NB4 (cell line): Measurements from ENCODE around the gene NUDT21.

Experiments used
- DNase-seq: peaks from one replicate; pipeline ENCODE4 v3.0.0; 2010; ENCODE audit warnings: low read depth
- H3K4me3 ChIP-seq: one replicate; pipeline ENCODE4 v1.5.1; 2011; ENCODE audit warnings: mild to moderate bottlenecking, low read depth, low read length, moderate library complexity
- MYC ChIP-seq: IDR thresholded peaks from 2 replicates; pipeline ENCODE4 v1.6.1; 2011; ENCODE audit warnings: low read depth, low read length
- POLR2A ChIP-seq: IDR thresholded peaks from 2 replicates; pipeline ENCODE4 v1.6.1; 2011; ENCODE audit warnings: mild to moderate bottlenecking; ENCODE audit not compliant: insufficient read length; ENCODE audit errors: extremely low read depth
- TF ChIP-seq, protein P1 (sequence below): IDR thresholded peaks from one replicate; pipeline ENCODE4 v1.5.1; 2012; ENCODE audit warnings: low read depth, low read length
- TF ChIP-seq, protein P2 (sequence below): IDR thresholded peaks from 2 replicates; pipeline ENCODE4 v1.6.1; 2011; ENCODE audit warnings: low read depth, low read length

NUDT21 gene

DNA sequence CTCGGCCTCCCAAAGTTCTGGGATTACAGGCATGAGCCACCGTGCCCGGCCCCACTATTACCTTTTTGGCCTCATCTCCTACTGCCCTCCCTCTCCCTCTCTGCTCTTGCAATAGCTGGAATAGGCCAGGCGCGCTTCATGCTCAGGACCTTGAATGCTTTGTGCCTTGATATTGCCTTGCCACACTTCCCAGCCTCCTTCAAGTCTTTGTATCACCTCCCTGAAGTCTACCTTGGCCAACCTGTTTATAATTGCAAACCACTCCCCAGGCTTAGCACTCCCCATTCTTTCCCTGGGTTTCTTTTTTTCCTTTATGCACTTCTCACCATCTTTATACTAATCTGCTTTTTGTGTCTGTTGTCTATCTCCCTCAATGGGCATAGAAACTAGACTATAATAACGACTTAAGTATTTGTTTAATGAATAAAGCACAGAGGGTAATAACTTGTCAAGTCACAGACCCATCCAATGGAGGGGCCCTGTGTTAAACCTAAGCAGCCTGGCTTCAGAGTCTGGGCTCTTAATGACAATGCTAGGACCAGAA lies 6.9 kb upstream of the NUDT21 start:
- H3K4me3 ChIP-seq = no peak overlapping the region
- no peak for DNase-seq
- TF ChIP-seq POLR2A (no peak), MYC (no peak)
- TF ChIP-seq, protein P1, sequence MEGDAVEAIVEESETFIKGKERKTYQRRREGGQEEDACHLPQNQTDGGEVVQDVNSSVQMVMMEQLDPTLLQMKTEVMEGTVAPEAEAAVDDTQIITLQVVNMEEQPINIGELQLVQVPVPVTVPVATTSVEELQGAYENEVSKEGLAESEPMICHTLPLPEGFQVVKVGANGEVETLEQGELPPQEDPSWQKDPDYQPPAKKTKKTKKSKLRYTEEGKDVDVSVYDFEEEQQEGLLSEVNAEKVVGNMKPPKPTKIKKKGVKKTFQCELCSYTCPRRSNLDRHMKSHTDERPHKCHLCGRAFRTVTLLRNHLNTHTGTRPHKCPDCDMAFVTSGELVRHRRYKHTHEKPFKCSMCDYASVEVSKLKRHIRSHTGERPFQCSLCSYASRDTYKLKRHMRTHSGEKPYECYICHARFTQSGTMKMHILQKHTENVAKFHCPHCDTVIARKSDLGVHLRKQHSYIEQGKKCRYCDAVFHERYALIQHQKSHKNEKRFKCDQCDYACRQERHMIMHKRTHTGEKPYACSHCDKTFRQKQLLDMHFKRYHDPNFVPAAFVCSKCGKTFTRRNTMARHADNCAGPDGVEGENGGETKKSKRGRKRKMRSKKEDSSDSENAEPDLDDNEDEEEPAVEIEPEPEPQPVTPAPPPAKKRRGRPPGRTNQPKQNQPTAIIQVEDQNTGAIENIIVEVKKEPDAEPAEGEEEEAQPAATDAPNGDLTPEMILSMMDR = no peak
- TF ChIP-seq, protein P2, sequence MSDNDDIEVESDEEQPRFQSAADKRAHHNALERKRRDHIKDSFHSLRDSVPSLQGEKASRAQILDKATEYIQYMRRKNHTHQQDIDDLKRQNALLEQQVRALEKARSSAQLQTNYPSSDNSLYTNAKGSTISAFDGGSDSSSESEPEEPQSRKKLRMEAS = no peak

DNA sequence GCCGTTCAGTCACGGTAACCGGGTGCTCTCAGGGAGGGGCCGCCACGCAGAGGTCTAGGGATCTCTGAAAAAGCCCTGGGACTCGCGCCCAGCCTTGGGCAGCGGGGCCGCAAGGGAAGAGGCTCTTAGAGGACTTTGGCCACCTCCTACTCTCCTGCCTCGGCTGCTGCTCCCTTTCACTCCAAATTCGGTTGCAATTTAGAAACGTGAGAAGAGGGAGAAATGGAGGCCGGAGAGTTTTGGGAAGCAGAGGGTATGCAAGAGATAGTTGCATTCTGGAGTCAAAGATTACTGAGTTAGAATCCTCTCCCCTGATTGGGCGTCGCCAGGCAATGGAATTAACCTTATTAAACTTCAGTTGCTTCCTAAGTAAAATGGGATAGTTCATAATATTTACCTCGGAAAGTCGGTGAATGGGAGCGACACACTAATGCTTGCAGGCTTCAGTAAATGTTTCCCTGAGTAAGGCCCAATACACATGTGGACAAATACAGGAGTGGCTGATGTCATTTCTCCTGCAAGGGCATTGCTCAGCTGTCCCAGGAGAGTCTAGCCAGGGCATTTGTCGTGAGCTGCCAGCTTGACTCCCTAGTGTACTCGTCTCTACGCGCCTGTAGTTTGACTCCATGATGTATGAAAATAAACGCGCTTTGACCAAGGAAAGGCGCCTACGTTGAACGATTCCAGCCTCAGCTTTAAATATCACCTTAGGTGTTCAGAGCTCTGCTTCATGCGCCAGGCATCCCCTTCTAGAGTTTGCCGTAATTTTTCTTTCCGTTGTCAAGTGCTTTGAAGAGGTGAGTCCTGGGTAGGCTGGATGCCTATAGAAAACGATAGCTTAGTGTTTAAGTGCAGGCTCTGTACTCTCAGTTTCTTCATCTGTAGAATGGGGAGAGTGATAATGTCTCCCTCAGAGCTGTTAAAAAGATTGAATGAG lies 889 bp upstream of the NUDT21 start:
- TF ChIP-seq, protein P2 = no peak
- 0 out of 2 replicates have a peak, but pooled peaks have one; percentile 19 for TF ChIP-seq MYC
- DNase-seq = peak; percentile 75
- peak overlapping the region; percentile 99 for H3K4me3 ChIP-seq

DNA sequence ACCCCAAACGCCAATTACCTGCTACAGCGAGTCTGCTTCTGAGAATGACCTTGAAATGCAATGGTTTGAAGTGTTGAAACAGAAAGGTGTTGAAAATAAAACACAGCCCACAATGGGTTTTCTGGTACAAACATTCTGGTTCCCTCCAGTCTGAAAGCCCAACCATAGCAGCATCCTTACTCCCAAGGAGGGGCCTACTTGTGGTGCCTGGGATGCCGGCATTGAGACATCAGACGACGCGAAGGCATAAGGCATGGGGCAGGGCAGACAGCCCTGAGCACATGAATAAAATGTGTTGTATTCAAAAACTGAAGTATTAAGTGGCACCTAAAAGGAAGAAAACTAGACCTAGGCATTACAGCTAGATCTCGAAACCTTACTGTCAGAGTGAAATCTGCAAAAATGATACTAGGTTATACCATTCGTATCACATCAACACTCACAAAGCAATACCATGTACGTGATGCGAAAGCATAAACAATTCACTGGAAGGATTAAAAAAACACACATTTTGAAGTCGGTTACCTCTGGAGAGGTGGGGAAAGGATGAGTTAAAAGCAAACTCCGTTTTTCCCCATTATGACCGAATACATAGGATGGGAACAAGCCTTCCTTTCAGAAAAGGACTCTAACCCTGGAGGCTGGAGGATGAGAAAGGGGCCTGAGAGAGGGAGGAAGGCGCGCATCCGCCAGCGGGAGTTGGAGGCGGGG lies 702 bp downstream of the NUDT21 start:
- H3K4me3 ChIP-seq = peak overlapping the region; percentile 99
- DNase-seq = peak; percentile 36
- TF ChIP-seq POLR2A (no peak), MYC (no peak)
- TF ChIP-seq, protein P2 = no peak
- TF ChIP-seq, protein P1 = no peak

DNA sequence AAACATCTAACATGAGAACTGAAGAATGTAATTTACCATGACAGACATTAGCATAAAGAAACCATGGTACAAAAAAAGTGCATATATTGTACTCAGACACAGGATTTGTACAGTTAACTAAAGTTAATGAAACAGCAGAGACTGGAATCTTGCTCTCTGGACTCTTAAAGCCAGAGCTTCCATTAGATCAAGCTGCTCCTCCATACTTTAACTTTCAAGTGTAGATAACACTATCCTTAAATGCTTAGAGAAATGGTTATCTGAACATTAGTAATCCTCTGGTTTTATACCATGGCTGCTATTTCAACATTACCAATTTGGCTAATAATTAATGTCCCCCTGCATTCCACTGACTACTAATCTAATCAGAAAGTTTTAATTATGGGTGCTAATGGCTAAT lies 3.1 kb downstream of the NUDT21 start:
- H3K4me3 ChIP-seq = peak overlapping the region; percentile 99
- TF ChIP-seq POLR2A = no peak
- TF ChIP-seq, protein P2 = no peak
- no peak for TF ChIP-seq MYC
- no peak for DNase-seq

DNA sequence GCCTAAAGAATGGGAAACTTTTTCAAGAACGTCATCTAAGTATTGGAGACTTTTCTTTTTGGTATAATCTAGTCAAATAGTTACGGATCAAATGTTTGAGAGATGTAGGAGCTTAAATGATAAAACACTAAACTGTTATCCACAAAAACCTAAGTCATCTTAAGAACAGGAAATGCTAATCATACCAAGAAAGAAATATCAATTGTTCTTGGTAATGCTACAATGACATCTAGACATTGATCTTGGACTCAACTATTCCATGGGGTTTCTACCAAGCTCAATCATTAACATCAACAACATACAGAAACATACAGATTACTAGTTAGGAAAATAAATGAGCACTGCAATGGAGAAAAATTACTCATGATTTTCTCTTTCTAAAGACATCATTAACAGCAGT lies 3.8 kb downstream of the NUDT21 start:
- H3K4me3 ChIP-seq = peak overlapping the region; percentile 99
- TF ChIP-seq, protein P2 = no peak
- TF ChIP-seq, protein P1 = no peak
- TF ChIP-seq MYC = no peak
- no peak for TF ChIP-seq POLR2A

DNA sequence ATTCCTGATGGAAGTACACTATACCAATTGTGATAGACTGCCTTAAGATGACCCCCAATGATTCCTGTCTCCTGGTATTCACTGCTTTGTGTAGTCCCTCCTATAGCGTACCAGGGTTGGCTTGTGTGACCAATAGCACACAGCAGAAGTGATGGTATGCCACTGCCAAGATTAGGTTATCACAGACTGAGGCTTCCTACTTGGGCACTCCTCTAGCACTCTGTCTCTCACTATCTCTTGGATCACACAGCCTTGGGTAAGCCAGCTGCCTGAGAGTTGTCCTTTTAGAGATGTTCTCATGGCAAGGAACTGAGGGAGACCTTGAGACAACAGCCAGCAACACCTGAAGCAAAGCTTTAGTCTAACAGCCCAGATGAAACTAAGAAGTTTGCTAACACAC lies 13.1 kb downstream of the NUDT21 start:
- no peak for DNase-seq
- TF ChIP-seq MYC (no peak), POLR2A (no peak)
- TF ChIP-seq, protein P1 = no peak
- TF ChIP-seq, protein P2 = no peak
- no peak overlapping the region for H3K4me3 ChIP-seq

More for the DNA sequence above, 3.8 kb downstream of the NUDT21 start:
- DNase-seq = no peak
